ENCODE data around the gene HIGD1C. TPM values are rescaled to one million over a fixed set of nuclear protein-coding genes. Genes with fewer than 3 reads are reported as not detected.
A peak's percentile ranks its signal among the peaks of the same experiment; 100 is the strongest.

Gene HIGD1C
- total and polyA plus RNA-seq, 5 donors from 2014 or later: not detected

GRCh38 chr12:50986966-50987737, 34.8 kb downstream of the HIGD1C start:
- Mint-ChIP-seq H3K9me3 (no peaks in the 10 kb centered on the region), H3K4me3 (no peak overlapping the region), H3K4me1 (peaks cover 6 to 13% (median 11%) of the 10 kb centered on the region in 4 donors), H3K27me3 (no peaks in the 10 kb centered on the region), H3K36me3 (peaks cover 34% of the 10 kb centered on the region), H3K27ac (peak overlapping the region in 2 of 3 donors; percentile 64 to 66)
- Histone ChIP-seq H3K9me3 (ENCODE audit: control insufficient read depth in 2 of 2, low read length in 2 of 2) (no peaks in the 10 kb centered on the region), H3K4me1 (ENCODE audit: control insufficient read depth, insufficient read depth, low read length, poor library complexity, severe bottlenecking) (no peaks in the 10 kb centered on the region), H3K27ac (ENCODE audit: insufficient read depth, low read length, poor library complexity, severe bottlenecking) (no peak overlapping the region), H3K36me3 (ENCODE audit: control insufficient read depth, insufficient read depth, low read length) (peaks cover 45% of the 10 kb centered on the region), H3K4me3 (ENCODE audit: low read depth, low read length) (no peak overlapping the region), H3K27me3 (ENCODE audit: control insufficient read depth, insufficient read depth, low read length) (no peaks in the 10 kb centered on the region)
- DNase-seq: peak in 2 of 3 donors; percentile 50 to 77
- ATAC-seq (ENCODE audit: low read depth in 2 of 2): peak; percentile 70 to 83

DNA sequence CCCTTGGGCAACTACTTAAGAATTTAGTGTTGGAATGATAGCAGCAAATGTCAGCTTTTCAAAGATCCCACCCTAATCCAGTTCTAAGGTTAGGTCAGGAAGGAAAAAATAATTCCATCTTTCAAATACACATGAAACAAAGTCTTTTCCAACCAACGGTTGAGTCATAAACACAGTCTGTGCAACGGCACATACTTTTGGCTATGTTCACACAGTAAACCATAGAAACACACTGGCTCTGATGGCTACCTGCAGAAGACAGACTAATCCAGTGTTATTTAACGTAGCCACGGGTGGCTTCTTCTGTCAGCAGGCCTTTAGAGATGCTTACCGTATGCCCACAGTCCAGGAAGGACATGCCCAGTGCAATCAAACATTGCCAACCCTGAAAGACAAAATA, 35.7 kb downstream of the HIGD1C start:
- ATAC-seq (ENCODE audit: low read depth in 2 of 2) (no peak), DNase-seq (no peak)
- Mint-ChIP-seq H3K27ac (peak overlapping the region in 2 of 3 donors; percentile 64 to 68), H3K4me1 (peaks cover 6 to 13% (median 11%) of the 10 kb centered on the region in 4 donors), H3K27me3 (no peaks in the 10 kb centered on the region), H3K4me3 (no peak overlapping the region), H3K36me3 (peaks cover 35% of the 10 kb centered on the region), H3K9me3 (no peaks in the 10 kb centered on the region)
- no peak overlapping the region for H3K4me3 ChIP-seq (ENCODE audit: low read depth, low read length)
- no peaks in the 10 kb centered on the region for H3K27me3 ChIP-seq (ENCODE audit: control insufficient read depth, insufficient read depth, low read length)
- no peaks in the 10 kb centered on the region for H3K9me3 ChIP-seq (ENCODE audit: control insufficient read depth in 2 of 2, low read length in 2 of 2)
- H3K36me3 ChIP-seq (ENCODE audit: control insufficient read depth, insufficient read depth, low read length): peaks cover 54% of the 10 kb centered on the region
- no peak overlapping the region for H3K27ac ChIP-seq (ENCODE audit: insufficient read depth, low read length, poor library complexity, severe bottlenecking)
- H3K4me1 ChIP-seq (ENCODE audit: control insufficient read depth, insufficient read depth, low read length, poor library complexity, severe bottlenecking): no peaks in the 10 kb centered on the region

DNA sequence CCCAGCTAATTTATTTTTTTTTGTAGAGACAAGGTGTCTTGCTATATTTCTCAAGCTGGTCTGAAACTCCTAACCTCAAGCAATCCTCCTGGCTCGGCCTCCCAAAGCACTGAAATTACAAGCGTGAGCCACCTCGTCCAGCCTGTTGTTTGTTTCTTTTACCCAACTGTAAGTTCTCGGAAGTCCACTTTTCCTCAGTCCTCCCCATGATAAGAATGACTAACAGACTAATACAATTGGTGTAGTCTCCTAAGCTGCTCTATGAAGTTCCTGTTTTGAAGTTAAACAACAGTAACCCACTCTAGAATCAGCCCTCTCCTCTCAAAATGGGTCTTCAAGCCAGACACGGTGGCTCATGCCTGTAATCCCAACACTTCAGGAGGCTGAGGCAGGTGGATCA, 36.5 kb downstream of the HIGD1C start:
- Mint-ChIP-seq H3K4me1 (peaks cover 6 to 13% (median 11%) of the 10 kb centered on the region in 4 donors), H3K27me3 (no peaks in the 10 kb centered on the region), H3K4me3 (no peak overlapping the region), H3K9me3 (no peaks in the 10 kb centered on the region), H3K36me3 (peaks cover 35% of the 10 kb centered on the region), H3K27ac (no peak overlapping the region)
- H3K36me3 ChIP-seq (ENCODE audit: control insufficient read depth, insufficient read depth, low read length): peaks cover 56% of the 10 kb centered on the region
- no peak for ATAC-seq (ENCODE audit: low read depth in 2 of 2)
- DNase-seq: no peak
- no peak overlapping the region for H3K27ac ChIP-seq (ENCODE audit: insufficient read depth, low read length, poor library complexity, severe bottlenecking)
- no peaks in the 10 kb centered on the region for H3K4me1 ChIP-seq (ENCODE audit: control insufficient read depth, insufficient read depth, low read length, poor library complexity, severe bottlenecking)
- no peaks in the 10 kb centered on the region for H3K27me3 ChIP-seq (ENCODE audit: control insufficient read depth, insufficient read depth, low read length)
- H3K9me3 ChIP-seq (ENCODE audit: control insufficient read depth in 2 of 2, low read length in 2 of 2): no peaks in the 10 kb centered on the region
- no peak overlapping the region for H3K4me3 ChIP-seq (ENCODE audit: low read depth, low read length)

GRCh38 chr12:50990147-50990727, 37.9 kb downstream of the HIGD1C start:
- DNase-seq: no peak
- Mint-ChIP-seq H3K9me3 (no peaks in the 10 kb centered on the region), H3K4me1 (peaks cover 8 to 10% (median 9%) of the 10 kb centered on the region in 4 donors), H3K27ac (peak overlapping the region in 2 of 3 donors; percentile 15 to 78), H3K36me3 (peaks cover 44% of the 10 kb centered on the region), H3K4me3 (no peak overlapping the region), H3K27me3 (no peaks in the 10 kb centered on the region)
- no peaks in the 10 kb centered on the region for H3K9me3 ChIP-seq (ENCODE audit: control insufficient read depth in 2 of 2, low read length in 2 of 2)
- H3K4me1 ChIP-seq (ENCODE audit: control insufficient read depth, insufficient read depth, low read length, poor library complexity, severe bottlenecking): no peaks in the 10 kb centered on the region
- H3K4me3 ChIP-seq (ENCODE audit: low read depth, low read length): no peak overlapping the region
- H3K36me3 ChIP-seq (ENCODE audit: control insufficient read depth, insufficient read depth, low read length): peaks cover 67% of the 10 kb centered on the region
- no peaks in the 10 kb centered on the region for H3K27me3 ChIP-seq (ENCODE audit: control insufficient read depth, insufficient read depth, low read length)
- no peak for ATAC-seq (ENCODE audit: low read depth in 2 of 2)
- no peak overlapping the region for H3K27ac ChIP-seq (ENCODE audit: insufficient read depth, low read length, poor library complexity, severe bottlenecking)

DNA sequence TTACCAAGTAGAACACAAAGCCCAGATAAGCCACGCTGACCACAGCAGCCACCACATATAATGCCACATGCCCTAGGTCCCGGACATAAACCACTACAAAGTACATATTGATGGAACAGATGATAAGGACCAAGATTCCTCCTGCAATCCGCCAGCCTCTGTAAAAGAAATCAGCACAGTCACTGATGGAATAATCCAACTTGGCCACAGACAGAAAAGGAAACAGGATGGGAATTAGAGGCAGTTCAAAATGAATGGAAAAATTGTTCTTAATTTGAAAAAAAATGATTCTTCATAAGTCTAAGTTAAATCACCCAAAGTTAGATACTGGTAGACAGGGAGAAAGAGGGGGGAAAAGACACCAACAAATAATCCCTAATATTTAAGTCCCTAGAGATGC, 38.4 kb downstream of the HIGD1C start:
- DNase-seq (no peak), ATAC-seq (ENCODE audit: low read depth in 2 of 2) (no peak)
- H3K36me3 ChIP-seq (ENCODE audit: control insufficient read depth, insufficient read depth, low read length): peaks cover 73% of the 10 kb centered on the region
- peaks cover 6 to 10% (median 9%) of the 10 kb centered on the region in 4 donors for H3K4me1 Mint-ChIP-seq
- H3K9me3 Mint-ChIP-seq: no peaks in the 10 kb centered on the region
- H3K4me1 ChIP-seq (ENCODE audit: control insufficient read depth, insufficient read depth, low read length, poor library complexity, severe bottlenecking): no peaks in the 10 kb centered on the region
- H3K27me3 Mint-ChIP-seq: no peaks in the 10 kb centered on the region
- no peaks in the 10 kb centered on the region for H3K9me3 ChIP-seq (ENCODE audit: control insufficient read depth in 2 of 2, low read length in 2 of 2)
- peak overlapping the region in 1 of 3 donors; percentile 78 for H3K27ac Mint-ChIP-seq
- H3K27me3 ChIP-seq (ENCODE audit: control insufficient read depth, insufficient read depth, low read length): no peaks in the 10 kb centered on the region
- H3K4me3 Mint-ChIP-seq: no peak overlapping the region
- H3K4me3 ChIP-seq (ENCODE audit: low read depth, low read length): no peak overlapping the region
- H3K27ac ChIP-seq (ENCODE audit: insufficient read depth, low read length, poor library complexity, severe bottlenecking): no peak overlapping the region
- peaks cover 50% of the 10 kb centered on the region for H3K36me3 Mint-ChIP-seq

DNA sequence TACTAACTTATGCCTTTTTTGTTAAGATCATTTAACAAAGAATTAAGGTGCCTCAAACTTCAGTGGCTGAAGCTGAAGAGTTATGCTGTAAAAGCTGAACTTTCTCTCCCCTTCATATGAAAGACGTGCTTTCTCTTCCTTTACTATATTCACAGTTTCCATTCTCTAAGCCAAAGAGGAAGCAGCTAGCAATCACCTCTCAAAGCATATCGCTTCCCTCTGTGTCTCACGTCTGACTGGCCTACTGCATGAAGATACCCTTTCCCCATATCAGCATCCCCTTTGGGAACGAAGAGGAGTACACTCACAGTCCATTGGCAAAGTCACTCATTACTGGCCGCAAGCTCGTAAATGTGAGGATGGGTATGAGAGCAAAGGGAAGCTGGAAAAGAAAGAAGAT, 38.9 kb downstream of the HIGD1C start:
- Histone ChIP-seq H3K27ac (ENCODE audit: insufficient read depth, low read length, poor library complexity, severe bottlenecking) (no peak overlapping the region), H3K36me3 (ENCODE audit: control insufficient read depth, insufficient read depth, low read length) (peaks cover 76% of the 10 kb centered on the region), H3K27me3 (ENCODE audit: control insufficient read depth, insufficient read depth, low read length) (no peaks in the 10 kb centered on the region), H3K9me3 (ENCODE audit: control insufficient read depth in 2 of 2, low read length in 2 of 2) (no peaks in the 10 kb centered on the region), H3K4me3 (ENCODE audit: low read depth, low read length) (no peak overlapping the region), H3K4me1 (ENCODE audit: control insufficient read depth, insufficient read depth, low read length, poor library complexity, severe bottlenecking) (no peaks in the 10 kb centered on the region)
- Mint-ChIP-seq H3K9me3 (no peaks in the 10 kb centered on the region), H3K4me3 (no peak overlapping the region), H3K27ac (peak overlapping the region in 1 of 3 donors; percentile 69), H3K36me3 (peaks cover 50% of the 10 kb centered on the region), H3K4me1 (peaks cover 6 to 10% (median 8%) of the 10 kb centered on the region in 4 donors), H3K27me3 (no peaks in the 10 kb centered on the region)
- ATAC-seq (ENCODE audit: low read depth in 2 of 2) (no peak), DNase-seq (no peak)

DNA sequence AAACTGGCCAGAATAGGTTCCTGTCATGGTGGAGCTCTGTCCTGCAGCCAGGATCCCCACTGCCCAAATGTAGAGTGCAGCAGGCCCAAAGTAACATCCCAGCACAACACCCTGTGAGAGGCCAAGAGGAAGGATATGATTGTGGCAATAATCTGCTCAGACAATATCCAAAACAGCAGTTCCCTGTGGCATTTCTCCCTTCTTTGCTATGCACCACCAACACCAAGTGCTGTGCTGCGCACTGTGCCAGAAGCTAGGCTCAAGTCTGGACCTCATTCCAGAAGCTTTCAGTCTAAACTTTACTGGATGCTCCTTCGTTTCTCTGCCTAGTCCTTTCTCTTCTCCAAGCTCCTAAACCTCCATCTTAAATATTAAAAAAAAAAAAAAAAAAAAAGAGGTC, 40.5 kb downstream of the HIGD1C start:
- Histone ChIP-seq H3K9me3 (ENCODE audit: control insufficient read depth in 2 of 2, low read length in 2 of 2) (no peaks in the 10 kb centered on the region), H3K36me3 (ENCODE audit: control insufficient read depth, insufficient read depth, low read length) (peaks cover 78% of the 10 kb centered on the region), H3K4me1 (ENCODE audit: control insufficient read depth, insufficient read depth, low read length, poor library complexity, severe bottlenecking) (no peaks in the 10 kb centered on the region), H3K27ac (ENCODE audit: insufficient read depth, low read length, poor library complexity, severe bottlenecking) (no peak overlapping the region), H3K27me3 (ENCODE audit: control insufficient read depth, insufficient read depth, low read length) (no peaks in the 10 kb centered on the region), H3K4me3 (ENCODE audit: low read depth, low read length) (no peak overlapping the region)
- H3K9me3 Mint-ChIP-seq: no peaks in the 10 kb centered on the region
- no peak for DNase-seq
- peaks cover 48% of the 10 kb centered on the region for H3K36me3 Mint-ChIP-seq
- ATAC-seq (ENCODE audit: low read depth in 2 of 2): no peak
- peaks cover 0 to 6% (median 1%) of the 10 kb centered on the region in 4 donors for H3K4me1 Mint-ChIP-seq
- H3K4me3 Mint-ChIP-seq: no peak overlapping the region
- no peaks in the 10 kb centered on the region for H3K27me3 Mint-ChIP-seq
- no peak overlapping the region for H3K27ac Mint-ChIP-seq
